GM10847 (cell line): ENCODE data around the gene CEP95.

Experiments
- POLR2A ChIP-seq: IDR thresholded peaks from 2 replicates; pipeline ENCODE4 v1.6.1; 2011; ENCODE audit not compliant: insufficient read length; ENCODE audit errors: extremely low read depth

CEP95 gene

DNA sequence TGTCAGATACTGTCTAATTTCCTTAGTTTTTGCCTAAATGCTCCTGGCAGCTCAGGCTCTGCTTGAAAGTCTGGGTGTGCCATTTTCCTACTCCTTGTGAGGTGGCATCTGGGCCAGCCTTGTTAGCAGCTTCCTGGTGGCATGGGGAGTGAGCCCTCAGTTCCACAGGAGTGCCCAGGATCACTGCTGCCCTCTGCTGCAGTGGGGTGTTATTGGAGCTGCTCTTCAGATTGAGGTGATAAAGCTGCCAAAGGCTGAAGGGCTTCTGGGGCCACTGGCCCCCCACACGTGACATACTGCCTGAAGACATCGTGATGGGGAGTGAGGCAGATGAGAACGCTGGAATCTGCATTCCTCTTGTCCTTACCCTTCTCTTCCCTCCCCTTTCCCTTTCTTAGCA, 27.4 kb downstream of the CEP95 start:
- no peak for TF ChIP-seq POLR2A

DNA sequence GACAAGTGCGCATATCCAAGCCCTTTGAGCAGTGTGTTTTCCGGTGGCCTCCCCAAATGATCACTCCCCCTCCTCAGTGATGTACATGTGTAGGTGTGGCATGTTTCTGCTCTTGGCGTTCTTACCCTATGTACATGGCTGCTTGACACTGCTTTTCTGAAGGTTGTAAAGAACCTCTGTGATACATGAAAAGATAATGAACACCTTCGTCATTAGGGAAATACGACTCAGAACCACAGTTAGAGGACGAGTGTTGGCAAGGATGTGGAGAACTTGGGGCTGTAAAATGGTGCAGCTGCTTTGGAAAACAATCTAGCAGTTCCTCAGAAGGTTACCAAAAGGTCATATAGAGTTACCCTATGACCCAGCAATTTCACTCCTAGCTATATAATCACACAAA, 28.6 kb downstream of the CEP95 start:
- no peak for TF ChIP-seq POLR2A

DNA sequence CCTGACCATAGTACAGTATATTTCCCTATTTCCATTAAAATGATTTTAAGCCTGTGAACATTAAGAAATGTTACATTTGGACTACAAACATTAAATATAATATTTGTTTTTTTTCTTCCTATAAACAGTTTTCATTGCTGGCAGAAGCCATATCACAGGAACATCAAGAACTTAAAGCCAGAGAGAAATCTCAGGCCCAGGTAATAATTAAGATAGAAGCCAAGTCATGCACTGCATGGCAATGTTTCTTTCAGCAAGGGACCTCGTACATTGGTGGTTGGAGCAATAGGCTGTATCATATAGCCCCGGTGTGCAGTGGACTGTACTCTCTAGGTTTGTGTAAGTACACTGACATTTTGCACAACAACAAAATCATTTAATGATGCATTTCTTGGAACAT, 30.1 kb downstream of the CEP95 start:
- TF ChIP-seq POLR2A = no peak

DNA sequence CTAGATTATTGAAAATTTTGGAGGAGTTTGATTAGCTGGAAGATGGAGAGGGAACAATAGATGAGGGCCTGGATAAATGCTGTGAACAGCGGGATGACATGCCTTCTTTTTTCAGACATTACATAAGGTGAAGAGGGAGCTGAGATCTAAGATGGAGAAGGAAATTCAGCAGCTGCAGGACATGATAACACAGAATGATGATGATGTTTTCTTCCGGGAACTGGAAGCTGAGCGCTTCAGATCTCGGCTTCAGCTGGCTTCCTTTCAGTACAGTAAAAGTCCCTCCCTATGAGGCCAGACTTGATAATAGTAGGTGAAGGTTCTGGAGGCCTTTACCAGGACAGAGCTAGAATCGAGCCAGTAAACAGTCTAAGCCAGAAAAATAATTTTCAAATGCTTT, 30.7 kb downstream of the CEP95 start:
- TF ChIP-seq POLR2A = no peak

DNA sequence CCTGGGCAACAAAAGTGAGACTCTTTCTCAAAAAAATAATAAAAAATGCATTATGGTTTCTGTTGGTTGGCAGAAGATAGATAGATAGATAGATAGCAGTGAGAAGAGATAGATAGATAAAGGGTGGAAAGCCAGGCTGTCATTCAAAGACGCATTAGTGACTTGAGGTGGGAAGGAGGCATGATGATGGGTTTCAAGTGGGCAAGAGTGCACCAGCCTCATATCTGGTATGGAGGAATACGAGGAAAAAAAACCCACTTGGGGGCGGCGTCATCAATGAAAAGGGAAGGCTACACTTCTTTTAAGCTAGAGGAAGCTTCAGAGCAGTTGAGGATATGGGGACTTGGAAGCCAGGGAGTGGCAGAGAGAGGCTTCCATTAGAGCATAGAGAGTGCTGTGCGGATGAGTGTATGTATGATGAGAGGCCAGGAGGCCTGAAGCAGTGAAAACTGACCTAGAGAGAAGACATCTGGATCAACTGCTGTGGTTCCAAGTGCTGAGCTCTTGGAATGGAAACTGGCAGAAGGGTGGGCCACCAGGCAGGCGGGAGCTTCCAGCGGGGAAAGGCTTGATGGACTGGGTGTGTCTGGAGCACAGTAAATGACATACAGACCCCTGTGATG, 31.8 kb downstream of the CEP95 start:
- no peak for TF ChIP-seq POLR2A

DNA sequence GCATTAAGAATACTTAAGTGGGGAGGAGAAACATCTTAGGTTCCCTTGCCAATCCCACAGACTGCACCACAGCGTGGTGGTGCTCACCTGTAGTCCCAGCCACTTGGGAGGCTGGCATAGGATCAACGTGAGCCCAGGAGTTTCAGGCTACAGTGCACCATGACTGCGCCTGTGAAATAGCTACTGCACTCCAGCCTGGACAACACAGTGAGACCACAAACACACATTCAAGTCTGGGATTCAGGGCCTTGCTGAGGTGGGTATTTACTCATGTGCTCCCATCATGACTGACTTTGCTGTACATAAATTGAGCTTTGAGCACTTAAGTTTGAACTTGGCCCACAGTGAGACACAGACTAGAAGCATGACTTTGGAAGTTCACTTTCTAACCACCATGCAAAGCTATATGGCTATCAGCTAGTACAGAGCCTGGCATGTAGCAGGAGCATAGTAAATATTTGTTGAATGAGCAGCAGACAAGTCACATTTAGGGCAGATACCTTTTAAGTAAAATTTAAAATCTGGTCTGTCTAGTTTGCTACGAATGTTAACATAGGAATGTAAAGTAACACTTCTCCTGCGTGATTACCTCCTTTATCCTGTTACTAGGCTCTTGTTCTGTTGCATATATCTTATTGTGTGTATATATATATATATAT, 33.5 kb downstream of the CEP95 start:
- TF ChIP-seq POLR2A = no peak

DNA sequence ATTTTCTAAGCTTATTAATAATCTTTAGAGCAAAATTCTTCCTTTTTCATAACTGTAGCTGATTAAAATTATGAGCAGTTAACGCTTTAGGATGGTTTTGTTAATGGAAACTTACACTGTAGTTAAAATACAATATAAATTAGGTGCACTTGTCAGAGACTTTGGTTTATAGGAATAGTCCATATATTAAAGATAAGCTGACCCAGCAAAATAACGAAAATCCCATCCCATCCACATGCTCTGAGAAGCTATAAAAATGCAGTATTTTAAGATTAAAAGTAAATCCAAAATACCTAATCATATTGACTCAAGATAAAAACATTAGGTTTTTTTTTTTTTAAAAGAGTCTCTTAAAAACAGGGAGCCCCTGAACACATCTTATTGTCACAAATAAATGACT, 38.0 kb downstream of the CEP95 start:
- TF ChIP-seq POLR2A = no peak

DNA sequence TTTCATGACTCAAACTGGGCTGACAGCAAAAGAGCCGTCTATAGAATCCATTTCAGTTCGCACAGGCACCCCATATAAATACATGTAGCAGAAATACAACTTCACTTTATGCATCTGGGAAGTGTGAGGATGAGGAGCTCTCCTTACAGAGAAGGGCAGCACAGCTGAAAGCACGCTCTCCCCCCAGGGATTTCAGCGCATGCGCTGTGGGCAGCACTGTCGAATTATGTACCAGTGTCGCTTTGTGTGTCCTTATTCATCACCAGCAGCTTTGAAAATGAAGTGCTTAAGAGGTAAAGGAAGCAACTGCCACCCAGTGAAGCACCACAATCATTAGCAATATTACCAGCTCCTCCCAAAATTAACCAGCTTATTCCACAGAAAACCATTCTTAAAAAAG, 39.9 kb downstream of the CEP95 start:
- no peak for TF ChIP-seq POLR2A

DNA sequence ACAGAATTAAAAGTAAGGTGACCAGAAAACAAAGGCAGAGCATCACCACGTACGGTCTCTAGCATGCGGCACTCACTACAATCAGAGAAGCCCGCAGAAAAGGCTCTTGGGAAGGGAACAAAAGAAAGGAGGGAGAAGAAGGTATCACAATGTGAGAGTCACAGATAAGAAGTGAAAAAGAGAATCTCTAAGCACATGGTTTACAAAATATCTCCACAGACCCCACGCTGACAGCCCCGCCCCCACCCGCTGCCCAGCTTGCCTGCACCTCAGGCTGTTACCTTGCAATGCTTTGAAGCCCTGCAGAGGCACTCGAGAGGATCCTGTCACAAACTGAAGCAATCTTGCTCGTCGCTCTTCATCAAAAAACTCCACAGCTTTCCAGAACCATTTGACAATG, 40.5 kb downstream of the CEP95 start:
- no peak for TF ChIP-seq POLR2A

DNA sequence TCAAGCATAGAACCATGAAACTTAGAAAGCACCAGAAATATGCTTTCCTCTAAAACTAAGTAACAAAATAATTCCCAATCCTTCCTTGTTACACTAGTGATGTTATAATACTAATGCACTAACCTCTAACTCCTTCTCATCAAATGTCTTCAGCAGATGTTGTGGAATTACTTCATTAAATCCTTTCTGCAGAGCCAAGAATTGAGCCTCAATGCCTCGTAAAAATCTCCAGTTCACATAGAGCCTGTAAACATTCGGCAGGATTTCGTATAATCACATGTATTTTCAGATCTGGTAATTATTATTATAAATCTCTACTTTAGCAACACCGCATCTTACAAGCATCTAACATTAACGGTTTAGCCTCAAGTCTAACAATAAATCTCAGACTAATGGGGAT, 44.7 kb downstream of the CEP95 start:
- TF ChIP-seq POLR2A = no peak

DNA sequence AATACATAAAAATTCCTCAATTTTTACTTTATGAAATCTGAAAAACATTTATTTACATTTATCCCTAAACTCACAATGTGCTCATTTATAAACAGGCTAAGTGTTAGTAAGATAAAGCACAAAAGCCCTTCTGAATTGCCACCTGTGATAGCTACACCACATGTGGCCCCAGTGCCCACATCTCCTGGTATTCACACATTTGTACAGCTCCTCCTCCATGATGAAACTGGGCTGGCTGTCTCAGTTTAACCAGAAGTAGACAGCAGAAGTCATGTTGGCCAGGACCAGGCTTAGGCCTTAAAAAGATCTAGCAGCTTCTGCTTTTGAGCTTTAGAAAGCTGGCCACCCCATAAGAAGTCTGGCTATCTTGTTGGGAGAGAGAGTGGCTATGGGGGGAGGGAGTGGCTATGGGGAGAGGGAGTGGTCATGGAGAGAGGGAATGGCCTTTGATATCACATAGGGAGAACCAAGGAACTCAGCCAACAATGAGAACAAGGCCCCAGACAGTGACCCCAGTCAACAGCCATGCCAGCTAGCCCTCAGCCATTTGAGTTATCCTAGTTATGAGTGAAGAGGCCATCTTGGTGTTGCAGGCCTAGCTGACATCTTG, 47.4 kb downstream of the CEP95 start:
- no peak for TF ChIP-seq POLR2A

DNA sequence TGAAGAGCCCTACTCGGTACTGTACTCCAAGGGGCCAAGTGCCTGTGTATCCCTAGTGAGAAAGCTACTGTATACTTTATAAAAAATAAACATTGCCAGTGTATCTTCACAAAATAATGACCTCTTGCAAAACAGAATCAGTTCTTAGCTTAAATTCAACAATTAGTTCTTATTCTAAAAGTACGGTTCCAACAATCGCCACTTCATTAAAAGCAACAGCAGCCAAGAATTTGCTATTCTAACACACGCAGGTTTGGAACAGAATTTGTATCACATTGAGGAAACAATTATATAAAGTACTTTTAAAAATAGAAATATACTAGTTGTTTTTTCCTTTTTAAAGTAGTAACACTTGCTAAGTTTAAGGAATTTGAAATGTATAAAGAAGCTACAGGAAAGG, 48.5 kb downstream of the CEP95 start:
- no peak for TF ChIP-seq POLR2A

DNA sequence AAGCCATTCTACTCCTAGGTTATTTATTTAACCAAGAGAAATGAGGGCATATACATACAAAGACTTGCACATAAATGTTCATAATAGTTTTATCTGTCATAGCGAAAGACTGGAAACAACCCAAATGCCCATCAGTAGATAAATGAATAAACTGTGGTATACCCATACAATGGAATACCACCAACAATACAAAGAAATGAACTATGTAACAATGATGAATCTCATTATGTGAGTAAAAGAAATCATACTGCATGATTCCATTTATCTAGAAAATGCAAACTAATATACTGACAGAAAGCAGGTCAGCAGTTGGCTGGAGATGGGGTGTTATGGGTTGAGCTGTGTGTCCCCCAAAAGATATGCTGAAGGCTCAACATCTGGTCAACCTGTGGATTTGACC, 57.3 kb downstream of the CEP95 start:
- TF ChIP-seq POLR2A = no peak

DNA sequence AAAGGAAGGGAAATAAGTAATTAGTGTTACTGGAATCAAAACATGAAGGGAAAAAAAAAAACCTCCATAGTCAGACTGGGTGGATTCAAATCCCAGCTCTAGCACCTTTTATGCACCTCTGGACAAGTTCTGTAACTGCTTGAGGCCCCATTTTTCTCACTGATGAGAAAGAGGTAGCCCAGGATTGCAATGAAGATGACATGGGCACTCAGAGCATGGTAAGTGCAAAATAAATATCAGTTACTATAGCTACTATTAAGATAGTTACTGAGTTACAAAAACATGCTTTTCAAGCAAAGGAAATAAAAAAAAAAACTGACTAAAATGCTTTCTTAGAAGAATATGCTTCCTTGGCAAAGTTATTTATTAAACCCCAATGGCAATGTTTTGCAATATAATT, 58.8 kb downstream of the CEP95 start:
- no peak for TF ChIP-seq POLR2A

DNA sequence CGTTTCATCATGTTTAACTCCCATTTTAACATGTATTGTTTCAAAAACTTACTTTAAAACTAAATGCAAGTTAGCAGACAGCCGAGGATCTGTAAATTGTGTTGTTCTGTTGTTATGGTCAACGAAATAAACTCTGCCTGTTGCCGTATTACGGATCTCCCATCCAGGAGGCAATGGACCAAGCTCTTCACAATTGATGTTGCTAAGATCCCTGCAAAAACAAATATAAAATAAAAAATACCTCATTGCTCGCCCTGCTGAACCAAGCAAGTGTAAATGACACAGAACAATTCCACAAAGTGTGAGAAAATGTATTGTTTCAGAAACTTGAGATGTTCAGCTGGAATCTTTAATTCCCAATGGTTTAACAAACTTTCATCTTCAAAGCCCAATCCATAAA, 65.0 kb downstream of the CEP95 start:
- no peak for TF ChIP-seq POLR2A

DNA sequence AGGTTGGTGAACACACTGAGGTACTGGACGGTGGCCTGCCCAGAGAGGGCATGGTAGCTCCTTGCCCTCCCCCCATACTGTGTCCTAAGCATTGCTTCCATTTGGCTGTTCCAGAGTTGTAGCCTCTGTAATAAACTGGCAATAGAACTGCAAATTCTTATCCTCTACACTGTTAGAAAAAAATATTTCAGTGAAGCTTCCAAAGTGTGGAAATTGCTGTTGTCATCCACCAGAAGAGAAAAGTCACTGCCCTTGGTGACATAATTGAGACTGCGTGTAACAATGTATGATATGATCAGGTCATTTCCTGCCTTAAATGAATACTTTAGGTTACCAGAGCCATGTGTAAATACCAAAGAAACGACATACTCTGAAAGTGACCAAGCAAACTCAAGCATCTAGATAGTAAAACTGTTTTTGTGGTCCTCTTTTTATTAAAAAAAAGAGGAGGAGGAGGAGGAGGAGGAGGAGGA, 65.9 kb downstream of the CEP95 start:
- no peak for TF ChIP-seq POLR2A

DNA sequence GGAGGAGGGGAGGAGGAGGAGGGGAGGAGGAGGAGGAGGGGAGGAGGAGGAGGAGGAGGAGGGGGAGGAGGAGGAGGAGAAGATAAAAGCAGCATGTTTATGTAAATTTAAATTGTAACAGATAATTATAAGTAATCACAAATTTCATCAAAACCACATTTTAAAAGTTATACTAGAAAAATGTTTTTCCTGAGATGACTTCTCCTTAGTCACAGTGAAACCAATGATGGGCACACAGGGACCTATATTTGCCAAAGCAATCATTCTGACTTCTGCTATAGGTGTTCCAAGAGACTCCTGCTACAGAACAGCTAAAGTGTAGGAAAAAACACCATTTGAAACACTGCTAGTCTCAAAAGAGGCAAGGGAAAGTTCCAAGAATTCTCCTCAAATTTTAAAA, 66.4 kb downstream of the CEP95 start:
- no peak for TF ChIP-seq POLR2A
